ENCODE measurements around the gene MYO3B.
"Not testable (repeated sequence)": the region's sequence is repeated elsewhere in the genome, so short reads cannot be mapped to it uniquely, and the experiment has no call there.

Gene MYO3B

DNA sequence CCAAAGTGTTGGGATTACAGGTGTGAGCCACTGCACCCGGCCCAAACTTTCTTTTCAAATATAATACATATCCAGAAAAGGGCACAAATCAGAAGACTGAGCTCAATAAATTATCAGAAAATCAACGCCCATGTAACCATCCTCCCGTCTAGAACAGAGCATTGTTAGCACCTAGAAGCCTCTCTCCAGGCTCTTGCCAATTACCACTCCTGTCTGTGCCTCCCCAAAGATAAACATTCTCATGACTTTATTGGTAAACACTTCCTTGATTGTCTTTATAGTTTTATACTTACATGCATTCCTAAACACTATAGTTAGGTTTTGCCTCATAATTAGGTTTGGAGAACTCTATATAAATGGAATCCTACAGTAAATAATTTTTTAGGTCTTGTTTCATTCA, 478.7 kb downstream of the MYO3B start:
- TF ChIP-seq, protein P1, sequence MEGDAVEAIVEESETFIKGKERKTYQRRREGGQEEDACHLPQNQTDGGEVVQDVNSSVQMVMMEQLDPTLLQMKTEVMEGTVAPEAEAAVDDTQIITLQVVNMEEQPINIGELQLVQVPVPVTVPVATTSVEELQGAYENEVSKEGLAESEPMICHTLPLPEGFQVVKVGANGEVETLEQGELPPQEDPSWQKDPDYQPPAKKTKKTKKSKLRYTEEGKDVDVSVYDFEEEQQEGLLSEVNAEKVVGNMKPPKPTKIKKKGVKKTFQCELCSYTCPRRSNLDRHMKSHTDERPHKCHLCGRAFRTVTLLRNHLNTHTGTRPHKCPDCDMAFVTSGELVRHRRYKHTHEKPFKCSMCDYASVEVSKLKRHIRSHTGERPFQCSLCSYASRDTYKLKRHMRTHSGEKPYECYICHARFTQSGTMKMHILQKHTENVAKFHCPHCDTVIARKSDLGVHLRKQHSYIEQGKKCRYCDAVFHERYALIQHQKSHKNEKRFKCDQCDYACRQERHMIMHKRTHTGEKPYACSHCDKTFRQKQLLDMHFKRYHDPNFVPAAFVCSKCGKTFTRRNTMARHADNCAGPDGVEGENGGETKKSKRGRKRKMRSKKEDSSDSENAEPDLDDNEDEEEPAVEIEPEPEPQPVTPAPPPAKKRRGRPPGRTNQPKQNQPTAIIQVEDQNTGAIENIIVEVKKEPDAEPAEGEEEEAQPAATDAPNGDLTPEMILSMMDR (IDR thresholded peaks at IDR 0.05; ENCODE audit: low read depth, low read length): no peak
- TF ChIP-seq MYC (IDR thresholded peaks at IDR 0.05; ENCODE audit: low read depth, low read length) (no peak), POLR2A (IDR thresholded peaks at IDR 0.05; ENCODE audit: extremely low read depth, insufficient read length) (no peak)
- TF ChIP-seq, protein P2, sequence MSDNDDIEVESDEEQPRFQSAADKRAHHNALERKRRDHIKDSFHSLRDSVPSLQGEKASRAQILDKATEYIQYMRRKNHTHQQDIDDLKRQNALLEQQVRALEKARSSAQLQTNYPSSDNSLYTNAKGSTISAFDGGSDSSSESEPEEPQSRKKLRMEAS (IDR thresholded peaks at IDR 0.05; ENCODE audit: low read depth, low read length): no peak
- no peak overlapping the region for H3K4me3 ChIP-seq (ENCODE audit: low read depth, low read length)
- DNase-seq (ENCODE audit: low read depth): no peak

DNA sequence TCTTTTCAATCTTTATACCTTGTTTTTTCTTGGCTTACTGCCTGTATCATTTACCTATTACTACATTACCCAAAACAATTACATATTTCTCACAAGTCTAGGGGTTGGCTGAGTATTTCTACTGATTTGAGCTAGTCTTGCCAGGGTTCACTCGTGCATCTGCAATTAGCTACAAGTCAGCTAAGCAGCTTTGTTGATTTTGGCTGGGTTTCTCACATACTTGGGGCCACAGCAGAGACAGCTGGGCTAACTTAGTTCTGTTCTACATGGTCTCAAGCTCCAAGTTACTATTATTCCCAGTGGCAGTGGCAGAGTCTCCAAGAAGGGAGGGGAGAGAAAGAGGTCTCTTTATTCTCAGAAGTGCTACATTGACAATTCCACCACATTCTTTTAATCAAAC, 482.5 kb downstream of the MYO3B start:
- TF ChIP-seq POLR2A (IDR thresholded peaks at IDR 0.05; ENCODE audit: extremely low read depth, insufficient read length): no peak
- TF ChIP-seq, protein P1 (IDR thresholded peaks at IDR 0.05; ENCODE audit: low read depth, low read length): no peak
- TF ChIP-seq, protein P2 (IDR thresholded peaks at IDR 0.05; ENCODE audit: low read depth, low read length): no peak
- H3K4me3 ChIP-seq (ENCODE audit: low read depth, low read length): no peak overlapping the region
- DNase-seq (ENCODE audit: low read depth): no peak

DNA sequence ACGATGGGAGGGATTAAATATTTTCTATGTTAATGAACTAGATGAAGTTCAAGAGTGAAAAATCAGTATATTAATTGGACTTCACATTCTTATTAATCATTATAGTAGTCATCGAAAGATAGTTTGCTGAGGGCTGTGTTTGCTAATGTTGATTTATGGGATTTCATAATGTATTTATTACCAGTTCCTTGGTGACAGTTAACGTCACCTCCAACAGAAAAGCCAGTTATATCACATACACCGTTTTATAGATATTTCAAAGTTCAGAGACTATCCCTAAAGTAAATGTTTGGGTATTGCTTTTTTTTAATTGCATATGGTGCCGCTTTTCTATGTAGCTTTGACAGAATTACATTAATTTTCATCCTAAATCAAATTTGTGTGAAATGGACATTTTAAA, 487.8 kb downstream of the MYO3B start:
- no peak for DNase-seq (ENCODE audit: low read depth)
- TF ChIP-seq POLR2A (IDR thresholded peaks at IDR 0.05; ENCODE audit: extremely low read depth, insufficient read length): no peak
- TF ChIP-seq MYC (IDR thresholded peaks at IDR 0.05; ENCODE audit: low read depth, low read length): no peak
- TF ChIP-seq, protein P1 (IDR thresholded peaks at IDR 0.05; ENCODE audit: low read depth, low read length): no peak
- H3K4me3 ChIP-seq (ENCODE audit: low read depth, low read length): no peak overlapping the region

DNA sequence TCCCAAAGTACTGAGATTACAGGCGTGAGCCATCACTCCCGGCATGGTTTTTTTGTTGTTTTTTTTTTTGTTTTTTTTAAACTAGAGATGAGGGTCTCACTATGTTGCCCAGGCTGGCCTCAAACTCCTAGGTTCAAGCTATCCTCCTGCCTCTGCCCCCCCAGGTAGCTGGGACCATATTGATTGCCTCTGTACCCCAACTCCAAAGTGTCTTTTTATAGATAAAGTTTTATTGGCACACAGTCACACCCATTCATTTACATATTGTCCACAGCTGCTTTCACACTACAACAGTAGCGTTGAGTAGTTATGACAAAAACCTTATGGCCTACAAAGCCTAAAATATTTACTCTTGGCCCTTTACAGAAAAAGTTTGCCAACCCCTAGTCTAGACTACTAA, 492.0 kb downstream of the MYO3B start:
- no peak for TF ChIP-seq MYC (IDR thresholded peaks at IDR 0.05; ENCODE audit: low read depth, low read length)
- TF ChIP-seq, protein P2 (IDR thresholded peaks at IDR 0.05; ENCODE audit: low read depth, low read length): no peak
- TF ChIP-seq, protein P1 (IDR thresholded peaks at IDR 0.05; ENCODE audit: low read depth, low read length): no peak
- TF ChIP-seq POLR2A (IDR thresholded peaks at IDR 0.05; ENCODE audit: extremely low read depth, insufficient read length): no peak
- DNase-seq (ENCODE audit: low read depth): no peak
- no peak overlapping the region for H3K4me3 ChIP-seq (ENCODE audit: low read depth, low read length)

DNA sequence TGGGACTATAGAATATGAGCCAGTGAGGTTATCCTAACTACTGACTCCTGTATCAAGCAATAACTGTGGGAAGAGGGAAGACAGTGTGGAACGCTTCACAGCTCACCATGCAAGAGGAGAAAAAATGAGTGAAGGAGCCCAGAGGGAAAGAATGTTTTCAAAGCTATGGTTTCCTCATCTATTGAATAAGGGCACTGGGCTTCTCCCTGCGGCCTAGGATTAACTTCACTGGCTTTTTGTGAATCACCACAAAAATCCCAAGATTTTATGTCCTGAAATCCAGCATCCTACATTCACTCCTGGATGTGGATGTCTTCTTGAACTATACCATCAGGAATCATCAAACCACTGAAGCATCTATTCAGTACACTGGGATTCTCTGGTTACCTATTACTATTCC, 492.7 kb downstream of the MYO3B start:
- DNase-seq (ENCODE audit: low read depth): no peak
- TF ChIP-seq, protein P2 (IDR thresholded peaks at IDR 0.05; ENCODE audit: low read depth, low read length): no peak
- TF ChIP-seq, protein P1 (IDR thresholded peaks at IDR 0.05; ENCODE audit: low read depth, low read length): no peak
- no peak for TF ChIP-seq MYC (IDR thresholded peaks at IDR 0.05; ENCODE audit: low read depth, low read length)
- TF ChIP-seq POLR2A (IDR thresholded peaks at IDR 0.05; ENCODE audit: extremely low read depth, insufficient read length): no peak
- no peak overlapping the region for H3K4me3 ChIP-seq (ENCODE audit: low read depth, low read length)

DNA sequence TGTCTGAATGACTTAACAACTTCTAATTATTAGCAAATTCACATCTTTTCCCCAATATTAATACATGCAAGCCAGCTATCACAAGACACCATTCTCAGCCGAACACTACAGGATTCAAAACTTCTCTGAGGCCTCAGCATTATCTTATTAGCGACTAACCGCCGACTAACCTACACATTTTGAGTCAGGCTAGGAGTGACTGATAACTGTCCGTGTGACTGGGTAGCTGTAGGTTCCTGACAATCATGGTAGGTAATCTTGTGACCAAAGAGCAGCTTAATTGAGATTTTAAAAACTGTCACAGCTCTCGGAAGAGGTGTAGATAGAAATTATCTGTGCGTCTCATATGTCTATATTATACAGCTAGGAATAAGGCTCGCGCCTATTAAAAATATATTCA, 493.1 kb downstream of the MYO3B start:
- H3K4me3 ChIP-seq (ENCODE audit: low read depth, low read length): no peak overlapping the region
- DNase-seq (ENCODE audit: low read depth): no peak
- TF ChIP-seq MYC (IDR thresholded peaks at IDR 0.05; ENCODE audit: low read depth, low read length): no peak
- TF ChIP-seq, protein P1 (IDR thresholded peaks at IDR 0.05; ENCODE audit: low read depth, low read length): no peak
- TF ChIP-seq, protein P2 (IDR thresholded peaks at IDR 0.05; ENCODE audit: low read depth, low read length): no peak
- TF ChIP-seq POLR2A (IDR thresholded peaks at IDR 0.05; ENCODE audit: extremely low read depth, insufficient read length): no peak

DNA sequence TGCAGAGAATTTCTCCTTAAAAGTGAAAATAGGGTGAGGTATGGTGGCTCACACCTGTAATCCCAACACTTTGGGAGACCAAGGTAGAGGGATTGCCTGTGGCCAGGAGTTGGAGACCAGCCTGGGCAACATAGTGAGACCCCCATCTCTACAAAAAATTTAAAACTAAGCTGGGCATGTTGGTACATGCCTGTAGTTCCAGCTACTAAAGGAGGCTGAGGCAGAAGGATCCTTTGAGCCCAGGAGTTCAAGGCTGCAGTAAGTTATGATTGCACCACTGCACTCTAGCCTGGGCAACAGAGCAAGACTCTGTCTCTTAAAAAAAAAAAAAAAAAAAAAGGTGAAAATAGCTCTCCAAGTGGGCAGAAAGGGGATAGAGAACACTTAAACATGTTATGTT, 496.3 kb downstream of the MYO3B start:
- not testable (repeated sequence) for H3K4me3 ChIP-seq (ENCODE audit: low read depth, low read length); DNase-seq (ENCODE audit: low read depth)

Measured in NB4 (cell line).